Upper lobe of left lung (tissue), 4 donors: ENCODE measurements around the gene TRIM66.

Experiments
- CTCF ChIP-seq, 6 experiments: fragments of 450-650 bp in 4 of 6; fragments of 200-600 bp in 2 of 6; sonication (generic) in 2 of 6; IDR thresholded peaks; one replicate each; pipeline ENCODE4 v1.5.1; 2016 to 2019; ENCODE audit warnings: antibody characterized with exemption in 6 of 6
- POLR2AphosphoS5 ChIP-seq, 2 donors: sonication (generic); formaldehyde crosslinking; IDR thresholded peaks; one replicate each; pipeline ENCODE4 v1.5.1; 2017; ENCODE audit warnings: antibody characterized with exemption in 2 of 2

GRCh38 chr11:8729837-8730696, 47.6 kb upstream of the TRIM66 start:
- TF ChIP-seq POLR2AphosphoS5 (IDR thresholded peaks at IDR 0.05), result no peak
- no peak for TF ChIP-seq CTCF (IDR thresholded peaks at IDR 0.05)
